NCI-H187 treated with DMSO at 0.1 percent for 48 hours (cell line): ENCODE measurements around the gene ITM2B.
"Not testable (repeated sequence)": the region's sequence is repeated elsewhere in the genome, so short reads cannot be mapped to it uniquely, and the experiment has no call there.

Experiments
- DNase-seq: peaks from one replicate; lab custom pipeline; 2025; lab: John Stamatoyannopoulos, UW

ITM2B gene

GRCh38 chr13:48230541-48230940 is 2.5 kb upstream of the ITM2B start:
- no peak for DNase-seq

DNA sequence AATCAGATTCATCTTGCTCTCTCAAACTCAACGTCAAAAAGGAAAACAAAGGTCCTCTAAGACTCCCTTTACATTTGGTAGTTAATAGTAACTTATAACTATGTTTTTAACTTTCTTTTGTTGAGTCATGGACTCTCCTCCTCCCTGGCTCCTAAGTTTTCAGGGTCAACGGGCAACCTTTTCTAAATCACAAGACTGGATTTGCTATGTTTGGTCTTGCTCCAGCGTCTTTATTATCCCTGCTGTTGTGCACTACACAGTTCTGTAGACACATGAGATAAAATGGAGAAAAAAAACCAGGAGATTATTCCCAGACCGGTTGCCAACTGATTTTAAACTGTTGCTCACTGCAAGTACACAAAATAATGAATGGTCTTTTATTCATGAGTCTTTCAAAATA is 1.9 kb upstream of the ITM2B start:
- no peak for DNase-seq

DNA sequence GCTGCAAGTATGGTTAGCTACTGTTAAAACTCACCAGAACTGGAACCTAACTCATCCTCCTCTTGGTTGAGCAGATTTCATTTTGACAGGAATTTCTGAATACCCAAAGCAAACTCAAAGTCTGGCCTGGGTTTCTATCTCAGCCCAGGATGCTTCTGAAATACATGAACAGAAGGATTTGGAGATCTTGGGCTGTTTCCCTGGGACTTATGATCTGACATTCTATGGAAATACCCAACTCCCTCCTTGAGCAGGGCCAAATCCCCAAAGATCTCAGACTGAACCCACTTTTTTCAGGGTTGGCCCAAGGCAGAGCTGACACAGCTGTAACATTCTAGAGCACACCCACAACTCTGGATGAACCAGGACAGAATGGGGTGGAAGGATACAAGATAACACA is 1.1 kb upstream of the ITM2B start:
- DNase-seq, result no peak

DNA sequence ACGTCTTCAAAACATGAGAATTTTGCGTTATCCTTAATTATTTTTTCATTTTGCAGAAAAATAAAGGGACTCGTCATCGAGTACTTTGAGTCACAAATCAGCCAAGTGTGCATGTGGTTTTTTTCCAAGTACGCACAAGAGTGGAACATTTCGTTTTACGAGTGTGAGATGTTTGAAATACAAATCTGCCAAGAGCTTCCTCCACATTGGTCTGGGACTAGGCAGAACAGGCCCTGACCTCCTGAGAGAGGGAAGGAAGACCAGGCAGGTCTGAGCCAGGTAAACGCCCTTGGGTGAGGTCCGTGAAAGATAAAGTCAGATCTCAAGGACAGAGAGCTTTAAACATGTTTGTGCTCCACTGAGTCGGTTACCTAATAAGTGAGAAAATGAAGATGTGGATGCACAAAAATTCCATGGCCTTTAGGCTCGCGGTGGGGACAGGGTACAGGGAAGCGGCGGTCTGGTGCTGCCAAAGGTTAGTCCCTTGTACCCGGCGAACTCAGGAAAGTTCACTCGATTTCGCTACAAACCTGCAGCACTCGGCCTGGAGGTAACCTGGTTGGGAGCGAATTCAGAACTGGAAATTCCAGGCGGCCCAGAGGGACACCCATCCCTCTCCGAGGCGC is 473 bp upstream of the ITM2B start:
- DNase-seq, result no peak

DNA sequence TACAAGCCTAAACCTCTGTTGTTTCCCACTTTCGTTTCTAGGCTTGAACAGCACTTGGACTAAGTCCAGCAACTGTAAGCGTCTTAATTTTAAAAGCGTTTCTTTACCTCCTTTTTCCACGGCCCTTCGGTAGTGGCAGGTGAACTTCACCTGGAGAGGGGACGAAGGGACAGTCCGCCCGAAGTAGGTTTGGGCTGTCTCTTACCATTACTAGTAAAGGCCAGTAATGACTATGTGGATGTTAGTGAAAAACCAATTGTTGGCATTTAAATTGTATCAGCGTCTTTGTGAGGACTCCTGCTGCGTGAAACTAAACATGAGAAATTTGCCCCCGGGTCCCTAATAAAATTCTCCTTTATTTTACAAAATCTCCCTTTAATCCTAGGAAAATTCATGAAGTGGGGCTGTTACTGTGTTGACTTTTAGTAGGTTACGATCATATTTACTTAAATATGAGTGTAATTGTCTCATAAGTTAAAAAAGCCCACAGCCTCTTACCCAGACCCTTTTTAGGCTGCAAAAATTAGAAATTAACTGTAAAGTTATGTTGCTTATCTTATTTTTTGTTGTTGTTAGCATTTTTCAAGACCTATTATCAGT is 983 bp downstream of the ITM2B start:
- no peak for DNase-seq

DNA sequence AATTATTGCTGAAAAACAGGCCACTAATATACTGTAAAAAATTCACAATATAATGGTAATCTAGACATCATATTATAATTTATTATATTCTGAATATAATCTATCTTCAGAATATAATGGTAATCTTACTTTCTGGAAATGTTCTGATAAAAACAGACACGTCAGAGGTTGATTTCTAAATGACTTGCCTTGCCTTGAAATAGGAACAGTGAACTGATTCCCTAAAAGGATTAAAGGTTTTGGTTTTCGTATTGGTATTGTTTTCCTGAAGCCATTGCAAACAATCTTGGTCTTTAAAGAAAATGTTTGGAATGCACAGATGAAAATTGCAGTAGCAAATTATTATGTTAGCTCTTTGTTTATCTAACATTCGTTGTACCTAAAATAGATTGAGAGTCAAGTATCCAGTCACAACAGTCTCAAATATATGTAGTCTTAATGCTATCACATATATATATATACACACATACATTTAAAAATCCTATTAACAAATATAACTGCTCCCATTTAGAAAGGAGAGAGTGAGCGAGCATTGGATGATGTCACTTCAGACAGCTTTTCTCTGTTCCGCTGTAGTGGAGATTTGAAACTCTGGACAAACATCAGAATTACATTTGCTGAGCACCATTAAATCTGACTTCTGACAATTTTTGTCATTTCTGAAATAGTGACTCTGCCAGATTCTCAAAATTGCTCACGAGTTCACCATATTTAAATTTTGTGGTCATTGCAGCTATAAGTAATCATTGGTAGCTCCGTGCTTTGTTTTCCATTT is 1.7 kb downstream of the ITM2B start:
- no peak for DNase-seq

GRCh38 chr13:48235341-48236135 is 2.5 kb downstream of the ITM2B start:
- DNase-seq, result no peak

DNA sequence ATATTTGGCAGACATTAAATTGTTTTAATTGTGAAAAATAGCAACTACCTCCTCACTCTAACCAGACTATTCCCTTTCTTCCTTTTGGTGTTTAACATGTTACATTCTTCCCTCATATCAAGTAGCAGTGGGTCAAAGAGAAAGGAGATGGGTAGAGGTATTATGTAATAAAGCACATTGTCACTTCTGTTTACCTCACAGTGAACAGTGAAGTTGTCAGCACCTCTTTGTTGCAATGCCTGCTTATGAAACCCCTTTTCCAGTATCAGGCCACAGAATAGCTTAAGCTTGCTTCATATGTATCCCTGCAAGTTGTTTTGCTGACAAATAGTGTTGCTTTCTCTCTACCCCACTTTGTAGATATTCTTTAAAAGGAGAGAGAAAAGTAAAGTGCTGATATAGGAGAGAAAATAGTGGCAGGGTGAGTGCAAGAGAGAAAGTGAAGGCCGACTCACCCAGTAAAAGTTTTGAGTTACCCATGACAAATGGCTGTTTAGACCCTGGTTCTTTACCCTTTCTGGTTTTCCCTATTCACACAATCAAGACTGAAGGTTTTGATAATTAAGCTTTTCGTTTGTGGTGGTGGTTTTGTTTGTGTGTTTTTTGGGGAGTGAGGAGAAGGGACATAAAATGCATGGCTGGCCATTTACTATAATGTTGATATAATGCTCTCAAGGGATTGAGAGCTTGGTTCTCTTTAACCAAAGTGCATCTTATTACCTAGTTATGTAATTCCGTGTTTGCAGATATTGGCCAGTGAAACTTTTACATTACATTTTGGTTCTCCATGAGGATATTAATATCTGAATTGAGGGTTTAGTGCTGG is 3.7 kb downstream of the ITM2B start:
- no peak for DNase-seq

GRCh38 chr13:48239369-48239768 is 6.4 kb downstream of the ITM2B start:
- DNase-seq, result not testable (repeated sequence)

GRCh38 chr13:48241651-48242050 is 8.6 kb downstream of the ITM2B start:
- DNase-seq, result no peak

- DNase-seq, result no peak
These were observed 9.7 kb downstream of the ITM2B start for GRCh38 chr13:48242677-48243076.

- no peak for DNase-seq
These were observed 11.2 kb downstream of the ITM2B start for GRCh38 chr13:48244159-48244558.

GRCh38 chr13:48246102-48246501 is 13.1 kb downstream of the ITM2B start:
- no peak for DNase-seq

GRCh38 chr13:48249018-48249417 is 16.0 kb downstream of the ITM2B start:
- no peak for DNase-seq

GRCh38 chr13:48251611-48252081 is 18.6 kb downstream of the ITM2B start:
- no peak for DNase-seq

- DNase-seq, result no peak
These were observed 19.2 kb downstream of the ITM2B start for GRCh38 chr13:48252176-48252575.

DNA sequence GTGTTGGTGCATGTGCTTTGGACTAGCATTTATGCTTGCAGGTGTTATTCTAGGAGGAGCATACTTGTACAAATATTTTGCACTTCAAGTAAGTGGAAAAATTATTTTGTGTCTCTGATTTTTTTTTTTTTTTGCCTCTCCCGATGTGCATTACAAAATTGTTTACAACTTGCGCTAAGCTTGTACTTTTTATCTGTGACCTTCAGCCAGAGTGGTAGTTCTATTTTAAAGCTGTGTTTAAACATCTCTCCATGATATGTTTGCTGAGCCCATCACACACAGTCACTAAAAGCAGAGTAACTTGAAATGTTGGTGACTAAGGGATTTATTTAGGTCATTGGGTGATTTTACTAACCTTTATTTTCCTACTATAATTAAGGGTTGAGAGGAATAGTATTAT is 20.8 kb downstream of the ITM2B start:
- DNase-seq, result no peak

DNA sequence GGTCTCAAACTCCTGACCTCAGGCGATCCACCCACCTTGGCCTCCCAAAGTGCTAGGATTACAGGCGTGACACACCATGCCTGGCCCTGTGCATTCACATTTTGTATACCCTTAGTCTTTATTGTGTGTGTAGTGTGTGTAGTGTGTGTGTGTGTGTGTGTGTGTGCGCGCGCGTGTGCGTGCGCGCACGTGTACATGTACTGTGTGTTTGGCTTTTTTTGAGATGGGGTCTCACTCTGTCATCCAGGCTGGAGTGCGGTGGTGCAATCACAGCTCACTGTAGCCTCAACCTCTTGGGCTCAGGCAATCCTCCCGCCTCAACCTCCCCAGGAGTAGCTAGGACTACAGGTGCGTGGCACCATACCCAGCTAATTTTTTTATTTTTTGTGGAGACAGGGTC is 22.1 kb downstream of the ITM2B start:
- no peak for DNase-seq

DNA sequence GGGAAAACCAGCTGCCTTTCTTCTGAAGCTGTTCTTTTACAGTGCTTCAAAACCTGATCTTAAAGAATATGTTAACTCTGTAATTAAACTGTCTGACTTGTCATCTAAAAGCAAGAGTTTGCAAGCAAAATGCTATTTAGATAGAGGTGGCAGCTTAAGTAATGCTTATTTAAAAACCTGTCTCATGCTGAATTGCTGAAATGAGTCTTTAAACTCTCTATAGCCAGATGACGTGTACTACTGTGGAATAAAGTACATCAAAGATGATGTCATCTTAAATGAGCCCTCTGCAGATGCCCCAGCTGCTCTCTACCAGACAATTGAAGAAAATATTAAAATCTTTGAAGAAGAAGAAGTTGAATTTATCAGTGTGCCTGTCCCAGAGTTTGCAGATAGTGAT is 22.9 kb downstream of the ITM2B start:
- no peak for DNase-seq

DNA sequence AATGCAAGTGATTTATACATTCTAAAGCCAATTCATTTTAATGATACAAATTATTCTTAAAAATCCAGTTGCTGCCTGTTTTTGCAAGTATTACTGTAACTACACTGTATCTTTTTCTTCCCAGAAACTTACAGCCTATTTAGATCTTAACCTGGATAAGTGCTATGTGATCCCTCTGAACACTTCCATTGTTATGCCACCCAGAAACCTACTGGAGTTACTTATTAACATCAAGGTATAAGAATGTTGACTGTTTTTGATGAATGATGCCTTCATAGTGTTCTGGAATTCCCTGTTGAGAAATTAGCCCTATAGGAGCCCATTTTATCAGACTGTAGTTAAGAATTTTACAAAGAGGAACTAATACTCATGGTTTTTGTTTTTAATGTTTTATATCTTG is 25.0 kb downstream of the ITM2B start:
- DNase-seq, result no peak

- DNase-seq, result no peak
These were observed 25.4 kb downstream of the ITM2B start for GRCh38 chr13:48258430-48258829.

DNA sequence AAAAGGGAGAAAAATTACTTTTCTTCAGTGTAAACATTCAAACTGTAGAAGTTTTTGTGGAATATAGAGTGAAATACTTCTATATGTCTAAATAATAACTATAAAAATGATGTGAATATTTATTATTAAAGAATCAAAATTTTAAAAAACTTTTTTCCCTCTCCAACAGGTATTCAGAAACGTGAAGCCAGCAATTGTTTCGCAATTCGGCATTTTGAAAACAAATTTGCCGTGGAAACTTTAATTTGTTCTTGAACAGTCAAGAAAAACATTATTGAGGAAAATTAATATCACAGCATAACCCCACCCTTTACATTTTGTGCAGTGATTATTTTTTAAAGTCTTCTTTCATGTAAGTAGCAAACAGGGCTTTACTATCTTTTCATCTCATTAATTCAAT is 28.0 kb downstream of the ITM2B start:
- DNase-seq, result no peak
